Smooth muscle cell (in vitro differentiated cells): ENCODE measurements around the gene MYRF. TPM values are rescaled to one million over a fixed set of nuclear protein-coding genes. Genes with fewer than 3 reads are reported as not detected.

Source experiments
- DNase-seq: peaks from one replicate; lab custom pipeline; 2025; ENCODE audit not compliant: unreplicated experiment; lab: John Stamatoyannopoulos, UW
- H2AFZ ChIP-seq: fragments of 200-600 bp; sonication (generic); 2 replicates; pipeline ENCODE4 v1.6.0; 2016; ENCODE audit warnings: antibody characterized with exemption, low read depth, mild to moderate bottlenecking
- H3F3A ChIP-seq: fragments of 200-600 bp; sonication (generic); 2 replicates; pipeline ENCODE4 v1.6.0; 2017; ENCODE audit warnings: antibody characterized with exemption, low read depth
- H3K27ac ChIP-seq: fragments of 200-600 bp; sonication (generic); 2 replicates; pipeline ENCODE4 v1.5.1; 2016; ENCODE audit warnings: low read depth, mild to moderate bottlenecking
- H3K27me3 ChIP-seq: fragments of 200-600 bp; sonication (generic); 2 replicates; pipeline ENCODE4 v1.6.1; 2016; ENCODE audit warnings: low read depth, mild to moderate bottlenecking
- H3K36me3 ChIP-seq: fragments of 200-600 bp; sonication (generic); 2 replicates; pipeline ENCODE4 v1.5.1; 2016; ENCODE audit warnings: low read depth
- H3K4me1 ChIP-seq: fragments of 200-600 bp; sonication (generic); 2 replicates; pipeline ENCODE4 v1.5.1; 2016; ENCODE audit warnings: low read depth
- H3K4me2 ChIP-seq: fragments of 200-600 bp; sonication (generic); 2 replicates; pipeline ENCODE4 v1.6.0; 2016; ENCODE audit warnings: mild to moderate bottlenecking
- H3K4me3 ChIP-seq: fragments of 200-600 bp; sonication (generic); 2 replicates; pipeline ENCODE4 v1.5.1; 2016; ENCODE audit warnings: mild to moderate bottlenecking
- H3K79me2 ChIP-seq: fragments of 200-600 bp; sonication (generic); 2 replicates; pipeline ENCODE4 v1.6.0; 2016; ENCODE audit warnings: low read depth, mild to moderate bottlenecking
- H3K9ac ChIP-seq: fragments of 200-600 bp; sonication (generic); 2 replicates; pipeline ENCODE4 v1.6.0; 2016; ENCODE audit warnings: low read depth
- H3K9me3 ChIP-seq: fragments of 200-600 bp; sonication (generic); replicated peaks from 2 replicates; pipeline ENCODE4 v1.5.1; 2016; ENCODE audit warnings: low read depth
- H4K20me1 ChIP-seq: fragments of 200-600 bp; sonication (generic); 2 replicates; pipeline ENCODE4 v1.6.0; 2016; ENCODE audit warnings: low read depth
- WGBS: methylation state at CpG from one replicate; pipeline ENCODE4 v1.1.7; 2016; ENCODE audit warnings: low lambda C conversion rate; 5-methylcytosine and 5-hydroxymethylcytosine counted together
- polyA plus RNA-seq: library from polyadenylated mRNA; unstranded; fragments of >200 nt; fragmentation: Nextera tagmentation; extraction: Ambion mirVana; gene quantifications from 2 replicates; pipeline ENCODE4 v1.2.1, GENCODE V29; 2016
- total RNA-seq: library from RNA; depleted of rRNA; stranded (reverse); fragments of >200 nt; gene quantifications from 2 replicates; pipeline ENCODE4 v1.2.3, GENCODE V29; 2014
- TF ChIP-seq, protein P1 (sequence below): fragments of 200-600 bp; sonication (generic); IDR thresholded peaks from 2 replicates; pipeline ENCODE4 v1.5.1; 2017; ENCODE audit warnings: borderline replicate concordance, mild to moderate bottlenecking, antibody characterized with exemption; ENCODE audit not compliant: insufficient read depth, poor library complexity, severe bottlenecking

Gene MYRF
- total and polyA plus RNA-seq, 2 experiments from 2014 or later, result 11.1 to 13.7 TPM

DNA sequence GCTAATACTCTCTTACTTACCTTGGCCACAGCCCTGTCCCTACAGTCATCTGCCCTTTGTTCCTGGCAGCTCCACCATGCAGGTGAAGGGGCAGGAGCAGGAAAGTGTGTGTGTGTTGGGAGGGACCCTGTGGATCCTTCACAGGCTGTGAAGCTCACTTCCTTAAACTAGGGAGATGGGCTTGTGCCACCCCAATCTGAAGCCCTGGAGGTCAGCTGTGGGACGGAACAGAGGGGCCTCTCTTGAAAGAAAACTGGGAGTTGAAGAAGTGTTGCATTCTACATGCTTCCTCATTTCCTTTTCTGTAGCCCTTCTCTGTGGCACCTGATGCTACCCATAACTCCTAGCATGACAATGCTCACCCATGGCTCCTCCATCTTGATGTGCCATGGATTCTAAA, 52.7 kb downstream of the MYRF start:
- no peak overlapping the region for H2AFZ ChIP-seq
- H3K27me3 ChIP-seq, result no peaks in the 10 kb centered on the region
- peaks cover 29% of the 10 kb centered on the region for H3F3A ChIP-seq
- no peaks in the 10 kb centered on the region for H3K4me1 ChIP-seq
- H3K9ac ChIP-seq, result no peak overlapping the region
- TF ChIP-seq, protein P1, sequence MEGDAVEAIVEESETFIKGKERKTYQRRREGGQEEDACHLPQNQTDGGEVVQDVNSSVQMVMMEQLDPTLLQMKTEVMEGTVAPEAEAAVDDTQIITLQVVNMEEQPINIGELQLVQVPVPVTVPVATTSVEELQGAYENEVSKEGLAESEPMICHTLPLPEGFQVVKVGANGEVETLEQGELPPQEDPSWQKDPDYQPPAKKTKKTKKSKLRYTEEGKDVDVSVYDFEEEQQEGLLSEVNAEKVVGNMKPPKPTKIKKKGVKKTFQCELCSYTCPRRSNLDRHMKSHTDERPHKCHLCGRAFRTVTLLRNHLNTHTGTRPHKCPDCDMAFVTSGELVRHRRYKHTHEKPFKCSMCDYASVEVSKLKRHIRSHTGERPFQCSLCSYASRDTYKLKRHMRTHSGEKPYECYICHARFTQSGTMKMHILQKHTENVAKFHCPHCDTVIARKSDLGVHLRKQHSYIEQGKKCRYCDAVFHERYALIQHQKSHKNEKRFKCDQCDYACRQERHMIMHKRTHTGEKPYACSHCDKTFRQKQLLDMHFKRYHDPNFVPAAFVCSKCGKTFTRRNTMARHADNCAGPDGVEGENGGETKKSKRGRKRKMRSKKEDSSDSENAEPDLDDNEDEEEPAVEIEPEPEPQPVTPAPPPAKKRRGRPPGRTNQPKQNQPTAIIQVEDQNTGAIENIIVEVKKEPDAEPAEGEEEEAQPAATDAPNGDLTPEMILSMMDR, result no peak
- no peaks in the 10 kb centered on the region for H3K36me3 ChIP-seq
- H3K27ac ChIP-seq, result no peak overlapping the region
- H3K4me2 ChIP-seq, result no peak overlapping the region
- no peak for DNase-seq
- no peak overlapping the region for H3K4me3 ChIP-seq
- H4K20me1 ChIP-seq, result no peaks in the 10 kb centered on the region
- no peaks in the 10 kb centered on the region for H3K9me3 ChIP-seq
- no peaks in the 10 kb centered on the region for H3K79me2 ChIP-seq
- WGBS, result 92% methylated on average over 1 of the region's 1 CpG

DNA sequence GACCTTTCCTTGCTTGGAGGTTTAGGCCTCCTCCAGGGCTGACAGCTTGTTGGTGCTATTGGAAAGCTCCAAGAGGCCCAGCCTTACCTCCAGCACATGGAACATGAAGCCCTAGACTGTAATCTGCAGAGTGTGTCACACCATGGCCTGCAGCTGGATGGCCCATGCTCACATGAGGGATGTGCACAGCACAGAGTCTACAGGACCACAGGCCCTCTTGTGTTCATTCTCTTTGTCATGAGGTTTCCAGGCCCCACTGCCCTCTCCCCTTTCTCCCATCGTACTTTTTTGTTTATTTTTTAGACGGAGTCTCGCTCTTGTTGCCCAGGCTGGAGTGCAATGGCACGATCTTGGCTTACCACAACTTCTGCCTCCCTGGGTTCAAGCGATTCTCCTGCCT, 54.3 kb downstream of the MYRF start:
- Histone ChIP-seq H3K4me2 (no peak overlapping the region), H3K27ac (no peak overlapping the region), H3K36me3 (no peaks in the 10 kb centered on the region), H3K9ac (no peak overlapping the region), H3K9me3 (no peaks in the 10 kb centered on the region), H3F3A (peaks cover 16% of the 10 kb centered on the region), H3K4me1 (no peaks in the 10 kb centered on the region), H2AFZ (no peak overlapping the region), H3K4me3 (no peak overlapping the region), H4K20me1 (no peaks in the 10 kb centered on the region), H3K79me2 (no peaks in the 10 kb centered on the region), H3K27me3 (no peaks in the 10 kb centered on the region)
- TF ChIP-seq, protein P1, result no peak
- no peak for DNase-seq
- WGBS, result 97% methylated on average over 5 of the region's 5 CpGs

DNA sequence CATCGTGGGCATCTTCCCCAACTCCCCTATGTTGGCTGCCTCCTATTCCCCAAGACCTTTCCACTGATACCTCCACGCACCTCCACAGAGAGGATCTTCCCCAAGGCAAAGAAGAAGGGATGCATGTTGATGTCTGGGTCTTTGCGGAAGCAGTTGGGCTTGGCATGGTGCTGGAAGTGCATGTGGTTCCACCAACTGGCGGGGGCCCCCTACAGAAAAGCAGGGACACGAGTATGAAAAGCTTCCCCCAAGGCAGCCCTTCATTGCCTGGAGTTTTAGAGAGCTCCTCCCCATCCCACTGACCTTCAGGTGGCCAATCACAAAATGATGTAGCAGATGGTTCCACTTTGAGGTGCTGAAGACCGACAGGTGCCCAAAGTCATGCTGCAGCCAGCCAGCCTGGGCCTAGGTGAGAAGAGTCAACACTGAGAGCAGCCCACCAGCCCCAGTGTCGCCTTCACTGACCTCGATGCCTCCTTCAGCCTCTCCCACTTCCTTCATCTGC, 58.3 kb downstream of the MYRF start:
- Histone ChIP-seq H3K9ac (no peak overlapping the region), H3K4me3 (no peak overlapping the region), H4K20me1 (no peaks in the 10 kb centered on the region), H3K4me2 (no peak overlapping the region), H3K27me3 (no peaks in the 10 kb centered on the region), H3K4me1 (no peaks in the 10 kb centered on the region), H3K27ac (no peak overlapping the region), H3K79me2 (peaks cover 5% of the 10 kb centered on the region), H2AFZ (no peak overlapping the region), H3F3A (peaks cover 8% of the 10 kb centered on the region), H3K36me3 (no peaks in the 10 kb centered on the region), H3K9me3 (no peaks in the 10 kb centered on the region)
- no peak for DNase-seq
- TF ChIP-seq, protein P1, result no peak
- WGBS, result 93% methylated on average over 8 of the region's 8 CpGs

DNA sequence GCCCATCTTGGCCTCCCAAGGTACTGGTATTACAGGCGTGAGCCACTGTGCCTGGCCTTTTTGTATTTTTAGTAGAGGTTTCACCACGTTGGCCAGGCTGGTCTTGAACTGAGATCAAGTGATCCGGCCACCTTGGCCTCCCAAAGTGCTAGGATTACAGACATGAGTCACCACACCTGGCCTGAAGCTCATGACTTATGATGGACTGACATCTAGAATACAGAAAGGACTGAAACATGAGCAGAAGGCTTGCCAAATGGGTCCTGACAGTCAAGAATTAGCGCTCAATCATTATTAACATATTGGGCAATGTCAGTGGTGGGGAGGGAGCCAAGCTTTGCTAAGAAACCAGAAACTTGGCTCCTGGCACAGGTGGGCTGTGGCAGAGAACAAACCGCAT, 59.4 kb downstream of the MYRF start:
- Histone ChIP-seq H4K20me1 (no peaks in the 10 kb centered on the region), H3K27ac (no peak overlapping the region), H3K4me2 (no peak overlapping the region), H3K27me3 (no peaks in the 10 kb centered on the region), H3K4me3 (no peak overlapping the region), H3K4me1 (no peaks in the 10 kb centered on the region), H3K79me2 (peaks cover 5% of the 10 kb centered on the region), H3F3A (peaks cover 11% of the 10 kb centered on the region), H3K9me3 (no peaks in the 10 kb centered on the region), H3K9ac (no peak overlapping the region), H2AFZ (no peak overlapping the region), H3K36me3 (no peaks in the 10 kb centered on the region)
- no peak for DNase-seq
- TF ChIP-seq, protein P1, result no peak
- 98% methylated on average over 5 of the region's 5 CpGs for WGBS
